GM13976 (cell line): ENCODE data around the gene ATP6V1G2.

Experiments used
- DNase-seq: peaks from one replicate; pipeline ENCODE4 v3.0.0; 2012; ENCODE audit warnings: low spot score
- in situ Hi-C: fragments of 300-500 bp; cut with MboI; formaldehyde crosslinking; loops from one replicate; pipeline ENCODE4 v1.12.0; 2022; ENCODE audit warnings: low sequenced_read_pairs, mixed read lengths, inconsistent platforms; ENCODE audit not compliant: unreplicated experiment
- TF ChIP-seq, protein P1 (sequence below): IDR thresholded peaks from 2 replicates; pipeline ENCODE4 v1.5.1; 2012; ENCODE audit warnings: borderline replicate concordance, mild to moderate bottlenecking; ENCODE audit not compliant: insufficient read depth; ENCODE audit errors: extremely low read depth, missing control alignments, control extremely low read depth

The ATP6V1G2 gene

DNA sequence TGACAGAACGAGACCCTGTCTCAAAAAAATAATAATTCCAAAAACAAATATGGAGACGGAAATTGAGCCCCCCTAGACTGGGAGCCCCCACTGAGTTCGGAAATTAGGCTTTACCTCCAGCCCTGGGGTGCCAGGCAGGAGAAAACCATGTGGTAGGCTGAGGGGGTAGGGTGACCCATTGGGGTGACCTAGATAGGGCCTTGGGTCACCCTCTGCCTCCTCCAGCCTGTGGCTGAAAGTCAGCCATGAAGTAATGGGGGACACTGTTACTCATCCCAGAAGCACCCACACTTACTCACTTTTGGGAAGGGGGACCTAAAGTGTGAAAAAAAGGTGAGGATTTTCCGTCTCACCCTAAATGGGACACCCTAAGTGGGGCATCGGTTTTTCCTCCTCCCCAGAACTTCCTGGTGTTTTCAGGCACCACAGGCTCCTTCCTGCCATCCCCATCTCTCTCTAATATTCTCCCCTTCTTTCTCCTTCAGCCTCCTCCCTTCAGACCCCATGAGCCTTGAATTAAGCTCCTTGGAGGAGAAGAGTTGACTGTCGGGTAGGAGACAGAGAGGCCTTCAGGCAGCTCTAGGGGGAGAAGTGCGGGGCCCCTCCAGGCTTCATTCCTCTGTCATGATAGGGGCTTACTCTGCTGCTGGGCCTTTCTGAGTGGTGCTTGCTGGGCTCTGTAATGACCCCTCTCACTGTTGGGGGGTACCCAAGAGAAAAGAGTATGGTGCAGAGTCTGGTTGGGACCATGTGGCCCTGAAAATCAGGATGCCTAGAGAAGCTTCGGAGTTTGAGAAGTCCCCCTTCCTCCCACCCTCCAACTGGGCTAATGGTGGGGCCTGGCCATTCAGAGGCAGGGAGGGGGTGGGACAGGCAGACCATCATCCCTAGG lies 33.4 kb upstream of the ATP6V1G2 start:
- in situ Hi-C loops: no loop called here
- no peak for DNase-seq

DNA sequence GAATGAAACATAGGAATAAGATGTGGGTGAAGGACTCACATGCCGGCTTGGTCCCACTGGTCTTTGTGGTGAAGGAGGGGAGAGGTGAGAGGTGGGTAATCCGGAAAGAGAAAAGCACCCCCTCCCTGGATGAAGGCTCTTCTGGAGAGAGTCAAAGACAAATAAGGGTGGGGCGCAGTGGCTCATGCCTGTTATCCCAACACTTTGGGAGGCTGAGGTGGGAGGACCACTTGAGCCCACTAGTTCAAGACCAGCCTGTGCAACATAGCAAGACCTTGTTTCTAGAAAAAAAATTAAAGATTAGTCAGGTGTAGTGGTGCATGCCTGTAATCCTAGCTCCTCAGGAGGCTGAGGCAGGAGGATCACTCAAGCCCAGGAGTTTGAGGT lies 32.7 kb upstream of the ATP6V1G2 start:
- DNase-seq: no peak
- in situ Hi-C loops: no loop called here
- TF ChIP-seq, protein P1, sequence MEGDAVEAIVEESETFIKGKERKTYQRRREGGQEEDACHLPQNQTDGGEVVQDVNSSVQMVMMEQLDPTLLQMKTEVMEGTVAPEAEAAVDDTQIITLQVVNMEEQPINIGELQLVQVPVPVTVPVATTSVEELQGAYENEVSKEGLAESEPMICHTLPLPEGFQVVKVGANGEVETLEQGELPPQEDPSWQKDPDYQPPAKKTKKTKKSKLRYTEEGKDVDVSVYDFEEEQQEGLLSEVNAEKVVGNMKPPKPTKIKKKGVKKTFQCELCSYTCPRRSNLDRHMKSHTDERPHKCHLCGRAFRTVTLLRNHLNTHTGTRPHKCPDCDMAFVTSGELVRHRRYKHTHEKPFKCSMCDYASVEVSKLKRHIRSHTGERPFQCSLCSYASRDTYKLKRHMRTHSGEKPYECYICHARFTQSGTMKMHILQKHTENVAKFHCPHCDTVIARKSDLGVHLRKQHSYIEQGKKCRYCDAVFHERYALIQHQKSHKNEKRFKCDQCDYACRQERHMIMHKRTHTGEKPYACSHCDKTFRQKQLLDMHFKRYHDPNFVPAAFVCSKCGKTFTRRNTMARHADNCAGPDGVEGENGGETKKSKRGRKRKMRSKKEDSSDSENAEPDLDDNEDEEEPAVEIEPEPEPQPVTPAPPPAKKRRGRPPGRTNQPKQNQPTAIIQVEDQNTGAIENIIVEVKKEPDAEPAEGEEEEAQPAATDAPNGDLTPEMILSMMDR: no peak

More for the DNA sequence above, 33.4 kb upstream of the ATP6V1G2 start:
- TF ChIP-seq, protein P1: no peak

DNA sequence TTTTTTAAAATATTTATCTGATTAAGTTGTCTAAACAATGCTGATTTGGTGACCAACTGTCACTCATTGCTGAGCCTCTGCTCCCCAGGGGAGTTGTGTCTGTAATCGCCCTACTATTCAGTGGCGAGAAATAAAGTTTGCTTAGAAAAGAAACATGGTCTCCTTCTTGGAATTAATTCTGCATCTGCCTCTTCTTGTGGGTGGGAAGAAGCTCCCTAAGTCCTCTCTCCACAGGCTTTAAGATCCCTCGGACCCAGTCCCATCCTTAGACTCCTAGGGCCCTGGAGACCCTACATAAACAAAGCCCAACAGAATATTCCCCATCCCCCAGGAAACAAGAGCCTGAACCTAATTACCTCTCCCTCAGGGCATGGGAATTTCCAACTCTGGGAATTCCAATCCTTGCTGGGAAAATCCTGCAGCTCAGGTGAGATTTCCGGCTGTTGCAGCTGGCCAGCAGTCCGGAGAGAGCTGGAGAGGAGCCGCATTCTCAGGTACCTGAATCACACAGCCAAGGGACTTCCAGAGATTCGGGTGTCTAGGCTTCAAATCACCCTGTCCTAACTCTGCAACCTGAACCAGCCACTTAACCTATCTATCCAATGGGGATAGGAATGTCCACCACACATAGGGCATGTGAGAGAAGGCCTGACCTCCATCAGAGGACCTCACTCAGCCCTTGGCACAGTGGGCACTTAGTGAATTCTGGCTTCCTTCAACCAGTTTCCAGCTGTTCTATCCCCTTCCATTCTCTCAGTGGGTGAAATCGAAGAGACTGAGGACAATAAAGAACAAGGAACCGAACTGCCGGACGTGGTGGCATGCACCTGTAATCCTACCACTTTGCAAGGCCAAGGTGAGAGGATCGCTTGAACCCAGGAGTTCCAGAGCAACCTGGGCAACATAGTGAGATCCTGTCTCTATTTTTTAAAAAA lies 32.0 kb upstream of the ATP6V1G2 start:
- in situ Hi-C loops: no loop called here
- TF ChIP-seq, protein P1: no peak
- no peak for DNase-seq

DNA sequence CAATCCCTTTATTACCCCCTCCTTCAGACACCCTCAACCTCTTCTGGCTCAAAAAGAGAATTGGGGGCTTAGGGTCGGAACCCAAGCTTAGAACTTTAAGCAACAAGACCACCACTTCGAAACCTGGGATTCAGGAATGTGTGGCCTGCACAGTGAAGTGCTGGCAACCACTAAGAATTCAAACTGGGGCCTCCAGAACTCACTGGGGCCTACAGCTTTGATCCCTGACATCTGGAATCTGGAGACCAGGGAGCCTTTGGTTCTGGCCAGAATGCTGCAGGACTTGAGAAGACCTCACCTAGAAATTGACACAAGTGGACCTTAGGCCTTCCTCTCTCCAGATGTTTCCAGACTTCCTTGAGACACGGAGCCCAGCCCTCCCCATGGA lies 31.2 kb upstream of the ATP6V1G2 start:
- in situ Hi-C loops: no loop called here
- DNase-seq: no peak
- TF ChIP-seq, protein P1: no peak

DNA sequence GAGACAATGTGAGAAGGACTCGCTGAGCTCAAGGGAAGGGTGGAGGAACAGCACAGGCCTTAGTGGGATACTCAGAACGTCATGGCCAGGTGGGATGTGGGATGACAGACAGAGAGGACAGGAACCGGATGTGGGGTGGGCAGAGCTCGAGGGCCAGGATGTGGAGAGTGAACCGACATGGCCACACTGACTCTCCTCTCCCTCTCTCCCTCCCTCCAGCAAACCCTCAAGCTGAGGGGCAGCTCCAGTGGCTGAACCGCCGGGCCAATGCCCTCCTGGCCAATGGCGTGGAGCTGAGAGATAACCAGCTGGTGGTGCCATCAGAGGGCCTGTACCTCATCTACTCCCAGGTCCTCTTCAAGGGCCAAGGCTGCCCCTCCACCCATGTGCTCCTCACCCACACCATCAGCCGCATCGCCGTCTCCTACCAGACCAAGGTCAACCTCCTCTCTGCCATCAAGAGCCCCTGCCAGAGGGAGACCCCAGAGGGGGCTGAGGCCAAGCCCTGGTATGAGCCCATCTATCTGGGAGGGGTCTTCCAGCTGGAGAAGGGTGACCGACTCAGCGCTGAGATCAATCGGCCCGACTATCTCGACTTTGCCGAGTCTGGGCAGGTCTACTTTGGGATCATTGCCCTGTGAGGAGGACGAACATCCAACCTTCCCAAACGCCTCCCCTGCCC lies 30.6 kb upstream of the ATP6V1G2 start:
- TF ChIP-seq, protein P1: no peak
- no peak for DNase-seq
- in situ Hi-C loops: no loop called here
